ENCODE data around the gene RBP4. TPM values are rescaled to one million over a fixed set of nuclear protein-coding genes. Genes with fewer than 3 reads are reported as not detected.

The RBP4 gene
- total and polyA plus RNA-seq, 10 of the 15 experiments (the other 5 are each of a cell fraction or from before 2014, with no cell fraction given): 1.2 TPM; not detected in 9

DNA sequence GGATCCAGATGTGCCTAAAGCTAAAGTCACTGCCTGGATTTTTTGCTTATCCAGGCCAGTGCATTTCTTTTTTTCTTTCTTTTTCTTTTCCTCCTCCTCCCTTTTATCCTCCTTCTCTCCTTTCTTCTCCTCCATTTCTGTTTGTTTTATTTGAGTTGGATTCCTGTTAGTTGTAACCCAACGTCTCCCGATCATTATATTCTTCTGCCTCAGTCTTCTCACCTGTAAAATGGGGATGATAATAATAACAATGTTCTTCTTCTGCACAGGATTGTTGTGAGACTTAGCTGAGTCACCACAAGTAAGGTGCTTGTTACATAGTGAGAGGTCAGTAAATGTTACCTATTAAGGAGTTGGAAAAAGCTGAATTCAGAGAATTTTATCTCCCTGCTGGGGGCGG lies 48.3 kb downstream of the RBP4 start:
- WGBS (ENCODE audit: insufficient coverage, insufficient replicate concordance, low lambda C conversion rate, missing lambda C conversion rate): 88% methylated on average over 3 of the region's 3 CpGs
- ChIA-PET RAD21 (ENCODE audit: unreplicated experiment) (no interaction called here), SMC1A (ENCODE audit: uncharacterized antibody, unreplicated experiment) (interaction anchor here (2.7 kb wide), 1 partner anchor 263 kb away, joined by 12 read pairs; no protein-coding TSS in a partner anchor), CTCF (interaction anchor here (1.3 to 4.9 kb wide), 4 partner anchors 126 to 302 kb away, joined by 3 to 60 read pairs (median 8); no protein-coding TSS in a partner anchor), POLR2A (no interaction called here)
- Histone ChIP-seq H2AFZ (ENCODE audit: control insufficient read depth, low read depth, low read length) (no peak overlapping the region), H3K9ac (ENCODE audit: control insufficient read depth, insufficient read depth, low read length) (no peak overlapping the region), H3K36me3 (ENCODE audit: control insufficient read depth in 2 of 2, insufficient read depth in 2 of 2, low read length in 1 of 2) (no peaks in the 10 kb centered on the region), H3K4me2 (ENCODE audit: control insufficient read depth, insufficient read depth) (no peak overlapping the region), H3K27me3 (replicated peaks in 1 of 2; ENCODE audit: control insufficient read depth in 2 of 2, insufficient read depth in 2 of 2, low read length in 1 of 2) (no peaks in the 10 kb centered on the region), H4K20me1 (ENCODE audit: control insufficient read depth, insufficient read depth) (no peaks in the 10 kb centered on the region), H3K27ac (ENCODE audit: control insufficient read depth, insufficient read depth) (no peak overlapping the region), H3K9me3 (replicated peaks; ENCODE audit: control insufficient read depth, insufficient read depth, low read length) (no peaks in the 10 kb centered on the region), H3K4me3 (no peak overlapping the region), H3K79me2 (ENCODE audit: control insufficient read depth, insufficient read depth, low read length) (no peaks in the 10 kb centered on the region), H3K4me1 (ENCODE audit: control insufficient read depth, insufficient read depth, low read length) (no peaks in the 10 kb centered on the region)
- BruUV-seq (replicated peaks): no TSS peak
- intact Hi-C loops (cut with micrococcal nuclease; ENCODE audit: unreplicated experiment) (no loop called here), in situ Hi-C loops (cut with MboI) (loop anchor here (10.0 kb wide), 1 partner anchor 262 kb away; no protein-coding TSS in a partner anchor)
- no peak for ATAC-seq
- no peak for DNase-seq (ENCODE audit: low read depth, low spot score)
- no peak for FAIRE-seq
- TF ChIP-seq IKZF1 (conservative IDR thresholded peaks at IDR 0.05) (no peak), CBFB (IDR thresholded peaks at IDR 0.05; ENCODE audit: low read depth) (no peak), MEF2A (IDR thresholded peaks at IDR 0.05; ENCODE audit: insufficient read depth, low read depth, low read length) (no peak), GABPA (IDR thresholded peaks at IDR 0.05; ENCODE audit: low read depth) (no peak), STAT1 (conservative IDR thresholded peaks at IDR 0.05) (no peak), IRF3 (IDR thresholded peaks at IDR 0.05) (no peak), NR2C1 (IDR thresholded peaks at IDR 0.05) (no peak), ZBTB4 (CRISPR knock-in tag; IDR thresholded peaks at IDR 0.05) (no peak), ELK1 (IDR thresholded peaks at IDR 0.05; ENCODE audit: low read depth, low read length) (no peak), ZNF274 (IDR thresholded peaks at IDR 0.05; ENCODE audit: insufficient read depth, insufficient read length) (no peak), ZNF622 (IDR thresholded peaks at IDR 0.05) (no peak), ZZZ3 (IDR thresholded peaks at IDR 0.05; ENCODE audit: control insufficient read depth, insufficient read length, low read depth) (no peak), POLR2AphosphoS2 (IDR thresholded peaks at IDR 0.05; ENCODE audit: low read depth, low read length) (no peak), RELB (IDR thresholded peaks at IDR 0.05; ENCODE audit: low read depth) (no peak), POLR2AphosphoS5 (IDR thresholded peaks at IDR 0.05; ENCODE audit: low read length) (no peak)
- TF ChIP-seq, protein P1, sequence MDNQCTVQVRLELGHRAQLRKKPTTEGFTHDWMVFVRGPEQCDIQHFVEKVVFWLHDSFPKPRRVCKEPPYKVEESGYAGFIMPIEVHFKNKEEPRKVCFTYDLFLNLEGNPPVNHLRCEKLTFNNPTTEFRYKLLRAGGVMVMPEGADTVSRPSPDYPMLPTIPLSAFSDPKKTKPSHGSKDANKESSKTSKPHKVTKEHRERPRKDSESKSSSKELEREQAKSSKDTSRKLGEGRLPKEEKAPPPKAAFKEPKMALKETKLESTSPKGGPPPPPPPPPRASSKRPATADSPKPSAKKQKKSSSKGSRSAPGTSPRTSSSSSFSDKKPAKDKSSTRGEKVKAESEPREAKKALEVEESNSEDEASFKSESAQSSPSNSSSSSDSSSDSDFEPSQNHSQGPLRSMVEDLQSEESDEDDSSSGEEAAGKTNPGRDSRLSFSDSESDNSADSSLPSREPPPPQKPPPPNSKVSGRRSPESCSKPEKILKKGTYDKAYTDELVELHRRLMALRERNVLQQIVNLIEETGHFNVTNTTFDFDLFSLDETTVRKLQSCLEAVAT (IDR thresholded peaks at IDR 0.05): no peak
